Hepatocyte (in vitro differentiated cells): ENCODE data around the gene CELSR2.

Experiments
- EZH2 ChIP-seq: fragments of 200-600 bp; sonication (generic); IDR thresholded peaks from 2 replicates; pipeline ENCODE4 v1.6.1; 2016; ENCODE audit warnings: antibody characterized with exemption, mild to moderate bottlenecking, borderline replicate concordance
- EZH2phosphoT487 ChIP-seq: fragments of 200-600 bp; sonication (generic); IDR thresholded peaks from one replicate; pipeline ENCODE4 v1.6.1; 2018; ENCODE audit warnings: antibody characterized with exemption, mild to moderate bottlenecking, low read depth, moderate library complexity; ENCODE audit not compliant: unreplicated experiment, severe bottlenecking
- TF ChIP-seq, protein P1 (sequence below): fragments of 200-600 bp; sonication (generic); IDR thresholded peaks from 2 replicates; pipeline ENCODE4 v1.5.1; 2016; ENCODE audit warnings: antibody characterized with exemption, mild to moderate bottlenecking; ENCODE audit not compliant: poor library complexity

DNA sequence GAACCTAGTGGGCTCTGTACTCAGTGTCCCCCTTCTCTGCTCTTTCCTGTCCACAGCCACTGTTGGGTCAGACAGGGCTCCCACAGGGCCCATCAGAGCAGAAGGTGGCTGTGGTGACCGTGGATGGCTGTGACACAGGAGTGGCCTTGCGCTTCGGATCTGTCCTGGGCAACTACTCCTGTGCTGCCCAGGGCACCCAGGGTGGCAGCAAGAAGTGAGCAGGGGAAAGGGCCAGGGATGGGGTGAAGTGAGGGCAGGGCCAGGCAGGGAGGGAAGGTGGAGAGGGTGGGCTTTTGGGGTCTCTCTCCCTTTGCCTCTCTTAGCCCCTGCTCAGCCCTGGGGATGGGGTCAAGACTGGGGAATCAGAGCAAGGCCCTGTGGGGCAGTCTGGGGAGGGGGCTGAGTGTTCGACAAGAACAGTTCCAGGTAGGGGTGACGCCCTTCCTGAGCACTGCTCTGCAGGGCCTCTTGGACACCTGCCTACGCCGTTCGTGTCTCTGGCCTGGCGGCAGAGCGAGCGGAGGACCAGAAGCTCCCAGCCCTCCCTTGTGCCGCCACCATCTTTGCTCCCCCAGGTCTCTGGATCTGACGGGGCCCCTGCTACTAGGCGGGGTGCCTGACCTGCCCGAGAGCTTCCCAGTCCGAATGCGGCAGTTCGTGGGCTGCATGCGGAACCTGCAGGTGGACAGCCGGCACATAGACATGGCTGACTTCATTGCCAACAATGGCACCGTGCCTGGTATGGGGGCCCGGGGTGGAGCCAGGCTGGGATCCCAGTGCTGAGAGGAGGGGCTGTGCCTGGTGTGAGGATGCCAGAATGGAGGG, 13.1 kb downstream of the CELSR2 start:
- TF ChIP-seq, protein P1, sequence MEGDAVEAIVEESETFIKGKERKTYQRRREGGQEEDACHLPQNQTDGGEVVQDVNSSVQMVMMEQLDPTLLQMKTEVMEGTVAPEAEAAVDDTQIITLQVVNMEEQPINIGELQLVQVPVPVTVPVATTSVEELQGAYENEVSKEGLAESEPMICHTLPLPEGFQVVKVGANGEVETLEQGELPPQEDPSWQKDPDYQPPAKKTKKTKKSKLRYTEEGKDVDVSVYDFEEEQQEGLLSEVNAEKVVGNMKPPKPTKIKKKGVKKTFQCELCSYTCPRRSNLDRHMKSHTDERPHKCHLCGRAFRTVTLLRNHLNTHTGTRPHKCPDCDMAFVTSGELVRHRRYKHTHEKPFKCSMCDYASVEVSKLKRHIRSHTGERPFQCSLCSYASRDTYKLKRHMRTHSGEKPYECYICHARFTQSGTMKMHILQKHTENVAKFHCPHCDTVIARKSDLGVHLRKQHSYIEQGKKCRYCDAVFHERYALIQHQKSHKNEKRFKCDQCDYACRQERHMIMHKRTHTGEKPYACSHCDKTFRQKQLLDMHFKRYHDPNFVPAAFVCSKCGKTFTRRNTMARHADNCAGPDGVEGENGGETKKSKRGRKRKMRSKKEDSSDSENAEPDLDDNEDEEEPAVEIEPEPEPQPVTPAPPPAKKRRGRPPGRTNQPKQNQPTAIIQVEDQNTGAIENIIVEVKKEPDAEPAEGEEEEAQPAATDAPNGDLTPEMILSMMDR = no peak
- TF ChIP-seq EZH2 (no peak), EZH2phosphoT487 (no peak)
